WTC11 (cell line): ENCODE measurements around the gene LGALS16.

Experiments used
- CBFB ChIP-seq: sonication (generic); formaldehyde crosslinking; IDR thresholded peaks from 2 replicates; pipeline ENCODE4 v1.8.1; 2022; ENCODE audit warnings: mild to moderate bottlenecking, low read depth, missing genetic modification reagents
- CREM ChIP-seq: sonication (generic); formaldehyde crosslinking; IDR thresholded peaks from 2 replicates; pipeline ENCODE4 v1.8.1; 2022; ENCODE audit warnings: mild to moderate bottlenecking, missing genetic modification reagents, moderate library complexity
- CTCF ChIP-seq: fragments of 200-600 bp; IDR thresholded peaks from 2 replicates; pipeline ENCODE4 v1.8.0; 2022; ENCODE audit warnings: antibody characterized with exemption
- JUN ChIP-seq: sonication (generic); formaldehyde crosslinking; IDR thresholded peaks from 2 replicates; pipeline ENCODE4 v1.8.0; 2023; ENCODE audit warnings: mild to moderate bottlenecking, missing genetic modification reagents
- NFATC4 ChIP-seq: fragments of 250-450 bp; sonication (Bioruptor Pico); IDR thresholded peaks from 2 replicates; pipeline ENCODE4 v1.9.0; 2021; ENCODE audit warnings: mild to moderate bottlenecking
- NR3C1 ChIP-seq: sonication (generic); formaldehyde crosslinking; conservative IDR thresholded peaks from 2 replicates; pipeline ENCODE4 v1.8.1; 2023; ENCODE audit warnings: low read depth, mild to moderate bottlenecking, missing genetic modification reagents
- ZNF121 ChIP-seq: sonication (generic); formaldehyde crosslinking; IDR thresholded peaks from 2 replicates; pipeline ENCODE4 v1.8.0; 2023; ENCODE audit warnings: missing genetic modification reagents
- TF ChIP-seq, protein P1 (sequence below): sonication (generic); formaldehyde crosslinking; IDR thresholded peaks from 2 replicates; pipeline ENCODE4 v1.8.0; 2023; ENCODE audit warnings: missing genetic modification reagents
- TF ChIP-seq, protein P2 (sequence below): sonication (generic); formaldehyde crosslinking; IDR thresholded peaks from 2 replicates; pipeline ENCODE4 v1.8.0; 2022; ENCODE audit warnings: mild to moderate bottlenecking, missing genetic modification reagents

GRCh38 chr19:39684267-39684666 lies 28.6 kb downstream of the LGALS16 start:
- TF ChIP-seq NFATC4 (CRISPR knock-in tag) (no peak), CTCF (no peak), NR3C1 (CRISPR knock-in tag) (no peak), JUN (CRISPR knock-in tag) (no peak), CBFB (CRISPR knock-in tag) (no peak), ZNF121 (no peak), CREM (CRISPR knock-in tag) (no peak)
- TF ChIP-seq, protein P1, sequence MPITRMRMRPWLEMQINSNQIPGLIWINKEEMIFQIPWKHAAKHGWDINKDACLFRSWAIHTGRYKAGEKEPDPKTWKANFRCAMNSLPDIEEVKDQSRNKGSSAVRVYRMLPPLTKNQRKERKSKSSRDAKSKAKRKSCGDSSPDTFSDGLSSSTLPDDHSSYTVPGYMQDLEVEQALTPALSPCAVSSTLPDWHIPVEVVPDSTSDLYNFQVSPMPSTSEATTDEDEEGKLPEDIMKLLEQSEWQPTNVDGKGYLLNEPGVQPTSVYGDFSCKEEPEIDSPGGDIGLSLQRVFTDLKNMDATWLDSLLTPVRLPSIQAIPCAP (CRISPR knock-in tag) = no peak
- TF ChIP-seq, protein P2, sequence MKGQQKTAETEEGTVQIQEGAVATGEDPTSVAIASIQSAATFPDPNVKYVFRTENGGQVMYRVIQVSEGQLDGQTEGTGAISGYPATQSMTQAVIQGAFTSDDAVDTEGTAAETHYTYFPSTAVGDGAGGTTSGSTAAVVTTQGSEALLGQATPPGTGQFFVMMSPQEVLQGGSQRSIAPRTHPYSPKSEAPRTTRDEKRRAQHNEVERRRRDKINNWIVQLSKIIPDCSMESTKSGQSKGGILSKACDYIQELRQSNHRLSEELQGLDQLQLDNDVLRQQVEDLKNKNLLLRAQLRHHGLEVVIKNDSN (CRISPR knock-in tag) = no peak
